Epithelial cell of esophagus (primary cell): Measurements from ENCODE around the gene CRIP1.

Experiments used
- DNase-seq: peaks from one replicate; pipeline ENCODE4 v3.0.0; 2010; ENCODE audit warnings: low read depth
- H3K4me3 ChIP-seq: 2 replicates; pipeline ENCODE4 v1.5.1; 2011; ENCODE audit warnings: mild to moderate bottlenecking, low read length, control low read depth
- TF ChIP-seq, protein P1 (sequence below): IDR thresholded peaks from 2 replicates; pipeline ENCODE4 v1.5.1; 2011; ENCODE audit warnings: low read depth, mild to moderate bottlenecking, low read length, control low read depth, inconsistent platforms; ENCODE audit not compliant: insufficient read depth; ENCODE audit errors: missing control alignments

CRIP1 gene

DNA sequence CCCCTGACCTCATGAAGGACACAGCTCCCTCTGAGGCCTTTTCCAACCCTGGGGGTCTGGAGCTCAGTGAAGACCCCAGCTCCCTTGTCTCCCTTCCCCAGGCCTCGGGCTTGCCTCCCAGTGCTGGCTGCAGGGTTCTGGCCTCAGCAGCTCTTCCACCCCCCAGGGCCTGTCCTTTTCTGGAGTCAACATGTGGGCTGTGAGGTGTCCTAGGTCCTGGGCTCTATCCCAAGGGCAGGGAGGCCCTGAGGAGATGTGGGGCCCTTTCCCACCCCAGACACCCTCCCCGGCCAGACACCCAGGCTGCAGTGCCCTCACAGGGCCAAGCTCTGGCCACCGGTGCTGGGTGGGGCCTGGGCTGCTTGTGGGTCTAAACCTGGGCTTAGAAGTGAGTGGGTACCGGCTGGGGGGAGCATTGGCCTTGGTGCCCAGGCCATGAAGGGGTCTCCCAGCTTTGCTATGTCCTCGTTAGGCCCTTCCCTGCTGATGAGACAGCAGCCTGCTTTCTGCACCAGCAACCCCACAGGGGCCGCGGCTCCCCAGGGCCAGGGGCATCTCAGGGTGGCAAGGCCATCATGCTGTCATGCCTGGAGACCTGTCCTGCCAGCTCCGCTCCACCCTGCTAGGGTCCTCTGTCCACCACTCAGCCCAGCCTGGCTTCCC is 14.7 kb upstream of the CRIP1 start:
- TF ChIP-seq, protein P1, sequence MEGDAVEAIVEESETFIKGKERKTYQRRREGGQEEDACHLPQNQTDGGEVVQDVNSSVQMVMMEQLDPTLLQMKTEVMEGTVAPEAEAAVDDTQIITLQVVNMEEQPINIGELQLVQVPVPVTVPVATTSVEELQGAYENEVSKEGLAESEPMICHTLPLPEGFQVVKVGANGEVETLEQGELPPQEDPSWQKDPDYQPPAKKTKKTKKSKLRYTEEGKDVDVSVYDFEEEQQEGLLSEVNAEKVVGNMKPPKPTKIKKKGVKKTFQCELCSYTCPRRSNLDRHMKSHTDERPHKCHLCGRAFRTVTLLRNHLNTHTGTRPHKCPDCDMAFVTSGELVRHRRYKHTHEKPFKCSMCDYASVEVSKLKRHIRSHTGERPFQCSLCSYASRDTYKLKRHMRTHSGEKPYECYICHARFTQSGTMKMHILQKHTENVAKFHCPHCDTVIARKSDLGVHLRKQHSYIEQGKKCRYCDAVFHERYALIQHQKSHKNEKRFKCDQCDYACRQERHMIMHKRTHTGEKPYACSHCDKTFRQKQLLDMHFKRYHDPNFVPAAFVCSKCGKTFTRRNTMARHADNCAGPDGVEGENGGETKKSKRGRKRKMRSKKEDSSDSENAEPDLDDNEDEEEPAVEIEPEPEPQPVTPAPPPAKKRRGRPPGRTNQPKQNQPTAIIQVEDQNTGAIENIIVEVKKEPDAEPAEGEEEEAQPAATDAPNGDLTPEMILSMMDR, result no peak
- H3K4me3 ChIP-seq, result no peak overlapping the region
- no peak for DNase-seq

DNA sequence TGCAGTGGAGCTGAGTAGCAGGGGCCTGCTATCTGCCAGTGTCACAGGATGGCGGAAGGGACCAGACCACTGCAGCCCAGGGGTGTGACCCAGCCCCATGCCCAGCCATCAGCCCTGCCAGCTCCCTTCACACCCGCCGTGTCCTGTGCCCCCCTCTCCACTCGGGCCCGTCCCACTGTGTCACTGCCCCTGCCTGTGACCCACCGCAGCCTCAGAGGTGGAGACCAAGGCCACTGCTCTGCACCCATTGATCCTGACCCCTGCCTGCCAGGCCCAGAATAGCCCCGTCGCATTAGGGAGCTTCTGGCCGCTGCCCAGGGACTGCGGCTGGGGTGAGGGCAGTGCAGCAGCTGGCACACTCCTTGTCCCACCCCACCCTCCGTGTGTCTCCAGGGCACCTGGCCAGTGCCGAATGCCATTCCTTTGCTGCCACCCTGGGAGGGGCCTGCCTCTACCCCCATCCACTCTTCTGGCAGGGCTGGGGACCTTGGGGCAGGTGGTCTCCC is 14.1 kb upstream of the CRIP1 start:
- no peak for DNase-seq
- H3K4me3 ChIP-seq, result no peak overlapping the region
- TF ChIP-seq, protein P1, result no peak

DNA sequence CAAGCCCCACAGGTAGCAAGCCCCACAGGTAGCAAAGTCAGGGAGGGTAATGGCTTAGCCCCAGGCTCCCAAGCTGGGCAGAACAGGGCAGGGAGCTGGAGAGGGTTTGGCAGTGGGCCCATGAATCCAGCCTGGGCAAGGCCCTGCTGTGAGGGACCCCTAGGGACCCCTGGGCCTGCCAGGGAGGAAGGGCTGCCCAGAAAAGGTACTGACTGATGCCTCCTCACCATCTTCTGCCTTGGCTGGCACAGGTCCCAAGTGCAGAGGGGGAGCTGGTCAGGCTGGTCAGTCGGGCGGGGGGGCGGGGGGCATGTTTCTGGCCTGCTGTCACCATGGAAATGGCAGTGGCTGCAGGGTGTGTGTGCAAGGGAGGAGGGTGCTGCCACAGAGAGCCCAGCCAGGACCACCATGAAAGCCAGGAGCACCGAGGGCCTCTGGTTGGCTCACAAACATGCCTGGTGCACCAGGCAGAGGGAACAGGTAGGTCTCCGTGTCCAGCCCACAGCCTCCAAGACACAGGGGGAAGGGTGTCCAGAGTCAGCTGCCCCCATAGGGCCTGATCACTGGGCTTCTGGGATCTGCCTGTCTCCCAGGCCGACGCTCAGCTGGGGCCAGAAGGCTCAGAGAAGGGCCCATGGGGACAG is 13.5 kb upstream of the CRIP1 start:
- TF ChIP-seq, protein P1, result no peak
- H3K4me3 ChIP-seq, result no peak overlapping the region
- no peak for DNase-seq

DNA sequence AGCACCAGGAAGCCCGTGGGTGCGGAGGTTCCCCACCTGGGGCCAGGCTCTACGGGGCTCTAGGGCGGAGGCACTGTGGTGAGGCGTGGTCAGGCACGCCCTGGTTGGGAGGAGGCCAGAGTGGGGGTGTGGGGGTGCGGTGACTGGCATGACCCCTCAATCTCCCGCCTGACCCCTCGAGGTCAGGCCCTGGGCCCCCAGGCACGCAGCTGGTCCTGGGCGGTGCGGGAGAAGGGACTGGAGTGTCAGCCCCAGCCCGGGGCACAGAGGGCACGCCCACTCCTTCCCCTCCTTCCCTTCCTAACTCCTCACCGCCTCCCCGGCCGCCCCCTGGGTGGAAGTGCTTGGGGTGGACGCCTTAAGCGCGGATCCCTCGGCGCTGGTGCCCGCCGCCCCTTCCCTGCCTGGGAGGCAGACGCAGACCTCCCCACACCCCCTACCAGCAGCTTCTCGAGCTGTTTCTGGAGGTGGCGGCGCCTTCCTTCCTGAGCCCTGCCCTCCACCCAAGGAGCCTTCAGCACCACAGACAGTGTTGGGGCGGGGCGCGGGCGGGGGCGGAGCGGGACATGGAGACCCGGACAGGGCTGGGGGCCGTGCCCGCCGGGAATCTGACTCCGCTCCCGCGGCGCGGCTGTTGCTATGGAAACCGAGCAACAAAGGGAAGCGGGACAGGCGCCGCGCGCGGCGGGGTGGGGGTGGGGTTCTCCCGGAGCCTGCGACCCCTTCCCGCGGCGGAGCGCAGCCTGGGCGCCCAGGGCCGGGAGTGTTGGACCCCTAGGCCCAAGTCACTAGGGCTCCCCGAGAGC is 12.8 kb upstream of the CRIP1 start:
- TF ChIP-seq, protein P1, result no peak
- peak overlapping the region; percentile 42 for H3K4me3 ChIP-seq
- peak; percentile 82 for DNase-seq

DNA sequence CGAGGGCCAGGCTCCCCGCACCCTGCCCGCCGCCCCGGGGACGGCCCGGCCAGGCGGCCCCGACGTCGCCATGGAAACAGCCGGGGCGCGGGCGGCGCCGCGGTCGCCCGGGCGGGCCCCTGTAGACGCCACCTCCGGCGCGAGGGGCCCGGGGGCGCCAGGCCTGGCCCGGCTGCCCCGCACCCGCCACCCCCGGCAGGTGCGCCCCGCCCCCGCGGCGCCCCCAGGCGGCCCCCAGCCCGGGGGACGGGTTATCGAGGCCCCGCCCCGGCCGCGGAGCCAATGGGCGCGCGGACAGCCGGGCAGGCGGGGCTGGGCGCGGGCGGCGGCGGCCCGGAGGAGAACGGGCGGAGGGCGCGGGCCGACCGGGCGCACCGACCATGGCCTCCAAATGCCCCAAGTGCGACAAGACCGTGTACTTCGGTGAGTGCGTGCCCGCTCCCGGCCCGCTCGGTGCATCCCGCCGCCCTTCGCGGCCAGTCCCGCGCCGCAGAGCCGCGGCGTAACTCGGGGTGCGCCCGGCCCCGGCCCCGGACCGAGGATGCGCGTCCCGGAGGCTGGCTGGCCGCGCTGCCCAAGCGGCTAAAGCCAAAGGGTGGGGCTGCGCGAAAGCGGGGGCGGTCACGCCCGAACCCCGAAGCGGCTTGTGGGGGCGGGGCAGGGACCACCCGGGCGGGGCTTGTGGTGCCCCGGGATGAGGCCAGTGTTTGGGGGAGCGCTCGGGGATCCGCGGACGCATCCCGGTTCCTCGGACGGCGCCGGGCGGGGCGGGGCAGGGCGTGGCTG is 12.0 kb upstream of the CRIP1 start, which contains the start of gene CRIP2:
Gene CRIP2 (plus strand): TSS at position 339 of the 786 bp plus-strand sequence. CDS start 42 bp downstream, at position 381.
- H3K4me3 ChIP-seq, result peak within 1 kb of the TSS; percentile 46
- TF ChIP-seq, protein P1, result no peak
- peak; percentile 53 for DNase-seq
